DMS114 treated with DMSO at 0.1 percent for 48 hours (cell line): ENCODE measurements around the gene KRTAP10-2.
"Not testable (repeated sequence)": the region's sequence is repeated elsewhere in the genome, so short reads cannot be mapped to it uniquely, and the experiment has no call there.

Experiments
- DNase-seq: peaks from one replicate; lab custom pipeline; 2025; ENCODE audit not compliant: unreplicated experiment; lab: John Stamatoyannopoulos, UW

The KRTAP10-2 gene

DNA sequence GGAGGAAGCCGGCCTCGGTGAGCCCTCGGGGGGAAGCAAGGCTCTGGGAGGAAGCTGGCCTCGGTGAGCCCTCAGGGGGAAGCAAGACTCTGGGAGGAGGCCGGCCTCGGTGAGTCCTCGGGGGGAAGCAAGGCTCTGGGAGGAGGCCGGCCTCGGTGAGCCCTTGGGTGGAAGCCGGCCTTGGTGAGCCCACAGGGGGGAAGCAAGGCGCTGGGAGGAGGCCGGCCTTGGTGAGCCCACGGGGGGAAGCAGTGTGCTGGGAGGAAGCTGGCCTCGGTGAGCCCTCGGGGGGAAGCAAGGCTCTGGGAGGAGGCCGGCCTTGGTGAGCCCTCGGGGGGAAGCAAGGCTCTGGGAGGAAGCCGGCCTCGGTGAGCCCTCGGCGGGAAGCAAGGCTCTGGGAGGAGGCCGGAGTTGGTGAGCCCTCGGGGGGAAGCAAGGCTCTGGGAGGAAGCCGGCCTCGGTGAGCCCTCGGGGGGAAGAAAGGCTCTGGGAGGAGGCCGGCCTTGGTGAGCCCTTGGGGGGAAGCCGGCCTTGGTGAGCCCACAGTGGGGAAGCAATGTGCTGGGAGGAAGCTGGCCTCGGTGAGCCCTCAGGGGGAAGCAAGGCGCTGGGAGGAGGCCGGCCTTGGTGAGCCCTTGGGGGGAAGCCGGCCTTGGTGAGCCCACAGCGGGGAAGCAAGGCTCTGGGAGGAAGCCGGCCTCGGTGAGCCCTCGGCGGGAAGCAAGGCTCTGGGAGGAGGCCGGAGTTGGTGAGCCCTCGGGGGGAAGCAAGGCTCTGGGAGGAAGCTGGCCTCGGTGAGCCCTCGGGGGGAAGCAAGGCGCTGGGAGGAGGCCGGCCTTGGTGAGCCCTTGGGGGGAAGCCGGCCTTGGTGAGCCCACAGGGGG lies 48.1 kb downstream of the KRTAP10-2 start:
- not testable (repeated sequence) for DNase-seq

DNA sequence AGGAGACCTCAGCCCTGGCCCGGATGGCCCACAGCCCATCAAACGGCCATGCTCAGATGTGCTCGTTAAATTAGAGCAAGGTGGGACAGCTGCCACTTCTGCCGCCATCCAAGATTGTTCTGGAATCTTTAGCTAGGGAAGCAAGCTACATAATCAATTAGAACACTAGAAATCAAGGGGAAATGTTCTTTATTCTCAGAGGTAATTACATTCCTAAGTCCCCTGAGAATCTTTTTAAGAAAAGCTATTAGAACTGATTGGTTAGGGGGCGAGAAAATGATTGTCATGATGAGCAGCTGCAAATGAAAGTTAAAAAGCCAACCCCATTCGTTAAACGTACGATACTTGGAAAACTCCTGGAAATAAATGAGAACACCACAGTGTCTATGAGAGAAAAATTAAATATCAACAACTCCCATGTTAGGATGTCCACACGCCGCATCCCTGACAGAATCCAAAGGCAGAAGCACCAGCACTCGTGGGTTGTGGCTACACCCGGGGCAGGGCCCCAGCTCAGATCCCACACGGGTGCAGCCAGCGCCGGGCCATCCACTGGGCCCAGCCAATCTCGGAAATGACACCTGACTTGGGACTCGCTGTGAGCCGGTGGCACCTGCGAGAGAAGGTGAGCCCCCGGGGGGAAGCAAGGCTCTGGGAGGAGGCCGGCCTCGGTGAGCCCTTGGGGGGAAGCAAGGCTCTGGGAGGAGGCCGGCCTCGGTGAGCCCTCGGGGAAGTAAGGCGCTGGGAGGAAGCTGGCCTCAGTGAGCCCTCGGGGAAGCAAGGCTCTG lies 48.9 kb downstream of the KRTAP10-2 start:
- no peak for DNase-seq
